CD1c-positive myeloid dendritic cell (primary cell): Measurements from ENCODE around the gene LILRA6.
"Not testable (repeated sequence)": the region's sequence is repeated elsewhere in the genome, so short reads cannot be mapped to it uniquely, and the experiment has no call there.

Source experiments
- DNase-seq: peaks from one replicate; pipeline ENCODE4 v3.0.0-alpha.2; 2016; ENCODE audit errors: extremely low spot score

The LILRA6 gene

GRCh38 chr19:54242646-54243045 is at the start of gene LILRA6:
TSS of gene LILRA6 (minus strand) at chr19:54242790.
- DNase-seq: peak; percentile 51

GRCh38 chr19:54289160-54289559 is 46.6 kb upstream of the LILRA6 start:
- DNase-seq: peak; percentile 64

DNA sequence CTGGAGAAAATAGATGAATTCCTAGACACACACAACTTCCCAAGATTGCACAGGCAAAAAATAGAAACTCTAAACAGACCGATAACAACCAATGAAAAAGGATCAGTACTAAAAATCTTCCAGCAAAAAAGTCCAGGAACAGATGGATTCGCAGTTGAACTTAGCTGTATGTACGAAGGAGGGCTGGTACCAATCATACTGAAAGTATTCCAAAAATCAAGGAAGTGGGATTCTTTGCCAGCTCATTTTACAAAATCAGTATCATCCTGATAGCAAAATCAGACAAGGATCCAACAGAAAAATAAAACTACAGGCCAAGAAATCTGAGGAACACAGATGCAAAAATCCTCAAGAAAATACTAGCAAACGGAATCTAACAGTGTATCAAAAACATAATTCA is 44.9 kb upstream of the LILRA6 start:
- DNase-seq: no peak

DNA sequence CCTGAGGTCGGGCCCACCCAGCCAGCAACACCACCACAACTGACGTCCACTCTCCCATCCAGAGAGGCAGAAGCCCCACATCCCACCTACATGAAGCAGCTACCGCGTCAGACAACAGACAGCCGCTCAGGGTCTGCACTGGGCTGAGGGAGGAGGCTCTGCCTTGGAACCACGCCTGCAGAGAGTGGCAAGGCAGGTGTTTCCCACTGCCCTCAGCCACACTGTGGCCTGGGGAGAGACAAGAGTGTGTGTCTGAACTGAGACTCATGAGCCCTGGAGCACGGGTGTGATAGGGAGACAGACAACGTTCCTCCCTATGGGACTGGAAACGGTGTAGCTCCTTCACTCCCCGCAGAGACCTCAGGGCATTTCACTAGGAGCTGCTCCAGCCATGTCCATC is 43.7 kb upstream of the LILRA6 start:
- not testable (repeated sequence) for DNase-seq

- not testable (repeated sequence) for DNase-seq
Measured at GRCh38 chr19:54285427-54286056, 43.0 kb upstream of the LILRA6 start.

DNA sequence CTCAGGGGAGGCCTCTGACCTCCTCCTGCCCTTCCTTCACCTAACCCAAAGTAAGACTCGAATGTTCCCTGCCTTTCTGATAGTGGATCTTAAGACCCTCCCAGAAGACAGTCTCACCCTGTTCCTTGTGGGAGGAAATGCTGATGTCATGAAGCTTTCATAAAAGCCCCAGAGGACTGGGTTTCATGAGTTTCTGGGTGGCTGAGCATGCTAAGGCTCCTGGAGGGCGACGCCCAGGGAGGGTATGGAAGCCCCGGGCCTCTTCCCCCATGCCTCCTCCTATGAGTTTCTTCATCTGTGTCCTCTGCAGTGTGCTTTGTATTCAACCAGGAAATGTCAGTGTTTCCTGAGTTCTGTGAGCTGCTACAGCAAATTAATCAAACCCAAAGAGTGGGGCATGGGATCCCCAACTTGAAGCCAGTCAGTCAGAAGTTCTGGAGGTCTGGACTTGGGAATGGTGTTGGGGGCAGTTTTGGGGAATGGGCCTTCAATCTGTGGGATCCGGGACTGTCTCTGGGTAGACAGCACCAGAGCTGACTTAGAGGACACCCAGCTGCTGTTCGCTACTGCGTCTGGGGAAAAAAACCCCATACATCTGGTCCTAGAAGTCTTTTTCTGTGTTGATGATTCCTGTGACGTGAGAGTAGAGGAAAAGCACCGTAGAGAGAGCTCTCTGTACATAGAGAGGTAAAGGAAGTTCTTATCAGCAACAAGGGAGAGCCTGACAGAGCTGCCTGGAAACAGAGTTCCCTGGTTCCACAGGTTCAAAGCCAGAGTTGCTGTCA is 40.3 kb upstream of the LILRA6 start:
- peak; percentile 45 for DNase-seq

DNA sequence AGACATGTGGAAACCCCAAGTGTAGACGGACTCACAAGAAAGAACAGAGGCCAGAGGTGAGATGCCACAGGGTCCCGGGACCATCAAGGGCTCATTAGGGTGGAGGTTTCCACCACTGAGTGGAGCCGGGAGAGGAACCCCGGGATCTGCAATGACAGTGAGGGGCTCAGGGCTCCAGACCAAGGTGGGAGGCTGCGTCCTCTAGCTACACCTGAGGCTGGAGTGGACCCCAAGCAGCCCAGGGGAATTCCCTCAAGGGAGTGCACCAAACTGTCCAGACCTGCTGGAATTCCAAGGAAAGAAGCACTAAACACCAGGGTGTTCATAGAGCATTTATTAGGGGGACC is 39.1 kb upstream of the LILRA6 start:
- DNase-seq: not testable (repeated sequence)

DNA sequence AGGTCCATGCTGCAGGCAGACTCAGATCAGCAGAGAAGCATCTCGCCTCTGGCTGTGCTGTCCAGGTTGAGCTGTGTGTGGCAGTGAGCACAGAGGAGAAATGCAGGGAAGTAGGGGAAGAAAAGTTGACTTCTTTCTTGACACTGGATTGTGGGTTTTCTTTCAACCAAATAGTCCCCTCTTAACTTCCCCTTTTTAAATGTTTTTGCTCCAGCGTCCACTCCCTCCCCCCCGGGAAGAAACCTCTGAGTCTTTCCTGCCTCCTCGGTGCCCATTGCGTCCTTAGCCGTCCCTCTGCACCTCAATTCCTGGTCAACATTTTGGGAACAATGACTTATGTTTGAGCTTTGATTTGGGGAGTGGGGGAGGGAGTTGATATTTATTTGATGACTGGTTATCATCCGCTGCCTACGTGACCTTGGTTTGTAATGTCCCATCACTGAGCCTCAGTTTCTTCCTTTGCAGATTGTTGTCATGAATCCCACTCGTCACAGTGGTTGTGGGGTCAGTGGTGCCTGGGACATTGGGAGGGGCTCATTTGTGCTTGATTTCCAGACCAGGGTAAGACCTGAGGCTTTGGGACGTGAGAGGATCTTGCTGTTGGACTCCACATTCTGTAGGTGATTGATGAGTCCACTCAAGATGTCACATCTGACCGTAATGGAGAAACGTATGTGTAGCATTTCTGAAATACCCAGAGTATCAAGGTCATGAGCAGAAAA is 38.6 kb upstream of the LILRA6 start, which contains the start of gene LILRB2:
TSS of gene LILRB2 (minus strand) at position 104 of the 722 bp plus-strand sequence. CDS start 614 bp downstream, outside the sequence.
- peak; percentile 71 for DNase-seq

GRCh38 chr19:54280441-54280840 is 37.9 kb upstream of the LILRA6 start:
- peak; percentile 77 for DNase-seq

- not testable (repeated sequence) for DNase-seq
Measured at GRCh38 chr19:54280025-54280424, 37.4 kb upstream of the LILRA6 start.

- peak; percentile 48 for DNase-seq
Measured at GRCh38 chr19:54279406-54279962, 36.9 kb upstream of the LILRA6 start.

DNA sequence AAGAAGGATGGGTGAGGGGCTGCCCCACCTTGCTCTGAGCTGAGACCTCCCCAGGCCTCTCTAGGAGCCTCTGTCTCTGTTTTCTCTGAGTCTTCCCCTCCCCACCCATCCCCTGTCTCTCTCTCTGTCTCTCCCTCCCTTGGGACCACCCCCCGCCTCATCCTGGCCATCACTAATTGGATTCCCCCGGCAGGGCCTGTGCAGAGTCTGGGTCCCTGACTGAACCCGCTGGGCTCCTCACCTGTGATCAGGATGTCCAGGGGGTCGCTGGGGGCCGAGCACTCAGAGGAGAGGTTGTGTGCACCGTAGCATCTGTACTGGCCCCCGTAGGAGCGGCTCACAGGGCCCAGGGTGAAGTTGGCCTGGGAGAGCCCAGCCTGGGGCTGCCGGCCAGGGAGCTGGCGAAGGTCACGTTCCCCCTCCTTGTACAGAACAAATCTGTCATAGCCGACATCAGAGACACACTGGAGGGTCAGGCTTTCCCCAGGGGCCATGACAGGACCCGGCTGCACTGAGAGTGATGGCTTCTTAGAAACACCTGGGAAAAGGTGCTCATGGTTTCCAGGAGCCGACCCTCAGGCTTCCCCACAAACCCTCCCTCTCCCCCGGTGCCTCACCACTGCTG is 36.1 kb upstream of the LILRA6 start:
- not testable (repeated sequence) for DNase-seq

DNA sequence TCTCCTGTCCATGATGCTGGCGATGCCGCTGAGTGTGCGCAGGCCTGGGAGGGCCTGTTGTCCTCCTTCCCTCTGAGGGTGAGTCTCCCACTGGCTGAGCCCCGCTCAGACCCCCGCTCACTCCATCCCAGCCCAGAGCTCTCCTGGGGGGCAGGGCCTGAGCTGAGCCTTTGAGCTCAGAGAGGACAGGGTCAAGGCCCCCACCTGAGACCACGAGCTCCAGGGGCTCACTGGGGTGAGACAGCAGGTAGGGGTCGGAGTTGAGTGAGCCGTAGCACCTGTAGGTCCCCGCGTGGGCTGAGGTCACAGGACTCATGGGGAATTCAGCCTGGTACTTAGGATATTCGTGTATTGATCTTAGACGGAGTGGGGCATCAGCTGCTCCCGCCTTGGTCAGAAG is 35.5 kb upstream of the LILRA6 start:
- DNase-seq: not testable (repeated sequence)

DNA sequence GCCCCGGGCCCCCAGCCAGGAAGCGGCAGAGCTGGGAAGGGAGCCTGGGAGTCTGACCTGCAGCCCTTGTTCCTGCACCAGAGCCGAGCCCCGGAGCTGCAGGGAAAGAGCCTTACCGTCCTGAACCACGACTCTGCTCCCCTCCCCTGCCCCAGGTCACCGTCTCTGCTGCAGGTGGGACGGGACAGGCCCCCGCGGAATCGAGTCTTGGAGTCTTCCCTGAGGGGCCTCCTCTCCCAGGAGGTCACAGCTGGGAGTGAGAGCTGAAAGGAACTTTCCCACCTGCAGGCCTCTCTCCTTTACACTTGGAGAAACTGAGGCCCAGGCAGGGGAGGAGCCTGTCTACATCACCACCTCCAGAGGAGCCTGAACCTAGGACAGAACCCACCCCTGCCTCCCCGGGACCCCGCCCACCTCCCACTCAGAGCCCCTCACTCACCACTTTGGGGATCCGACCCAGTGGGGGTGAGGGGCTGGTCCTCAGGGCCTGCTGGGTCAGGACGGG is 34.6 kb upstream of the LILRA6 start:
- not testable (repeated sequence) for DNase-seq

- no peak for DNase-seq
Measured at GRCh38 chr19:54275951-54276350, 33.4 kb upstream of the LILRA6 start.

GRCh38 chr19:54274516-54274915 is 31.9 kb upstream of the LILRA6 start:
- not testable (repeated sequence) for DNase-seq

DNA sequence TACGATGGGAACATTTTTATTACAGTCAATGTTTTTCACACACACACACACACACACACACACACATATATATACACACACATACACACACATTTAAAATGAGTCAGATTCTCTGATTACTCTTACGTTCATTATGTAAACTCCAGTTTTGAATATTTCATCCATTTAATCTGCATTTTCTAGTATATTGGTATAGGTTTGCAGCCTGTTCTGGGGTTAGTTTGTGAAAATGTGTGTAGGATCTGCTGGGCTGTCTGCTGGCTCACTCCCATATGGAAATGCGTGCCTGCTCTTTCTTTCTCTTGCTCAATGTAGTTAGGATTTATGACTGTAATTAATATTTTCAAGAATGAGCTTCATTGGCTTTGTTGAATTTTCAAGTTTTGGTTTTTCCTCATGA is 31.2 kb upstream of the LILRA6 start:
- DNase-seq: no peak

GRCh38 chr19:54272181-54272580 is 29.6 kb upstream of the LILRA6 start:
- peak; percentile 71 for DNase-seq

DNA sequence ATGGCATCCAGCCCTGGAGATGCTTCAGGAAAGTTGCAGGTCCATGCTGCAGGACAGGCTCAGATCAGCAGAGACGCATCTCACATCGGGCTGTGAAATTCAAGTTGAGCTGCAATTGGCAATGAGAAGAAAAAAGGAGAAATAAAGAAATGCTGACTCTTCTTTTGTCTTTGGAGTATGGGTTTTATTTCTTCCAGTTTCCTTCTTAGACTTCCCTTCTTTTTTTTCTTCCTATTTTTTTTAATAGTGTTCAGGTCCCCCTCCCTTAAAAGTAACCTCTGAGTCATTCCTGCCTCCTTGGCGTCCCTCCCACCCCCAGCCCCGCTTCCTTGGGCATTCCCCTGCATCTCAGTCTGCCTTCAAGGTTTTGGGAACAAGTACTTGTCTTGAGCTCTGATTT is 29.0 kb upstream of the LILRA6 start:
- DNase-seq: peak; percentile 86

GRCh38 chr19:54271106-54271505 is 28.5 kb upstream of the LILRA6 start:
- peak; percentile 91 for DNase-seq

GRCh38 chr19:54268936-54269335 is 26.3 kb upstream of the LILRA6 start:
- DNase-seq: no peak

DNA sequence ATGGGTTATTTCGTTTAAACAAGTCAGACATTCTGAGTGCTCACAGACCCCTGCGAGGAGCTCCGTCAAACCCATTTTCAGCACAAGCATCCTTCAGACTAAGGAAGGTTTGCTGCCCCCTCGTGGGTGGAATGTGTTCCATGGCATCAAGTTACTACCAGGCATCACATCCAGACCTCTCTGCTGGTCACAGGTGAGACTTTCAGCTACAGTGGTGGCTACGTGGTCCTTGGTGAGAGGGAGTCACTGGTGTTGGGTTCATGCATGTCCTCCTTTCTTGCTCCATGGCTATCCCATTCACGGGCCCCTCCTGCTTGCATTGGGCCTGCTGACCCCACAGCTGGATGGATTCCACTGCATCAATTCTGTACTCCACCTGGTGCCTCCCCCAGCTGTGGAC is 23.5 kb upstream of the LILRA6 start:
- DNase-seq: peak; percentile 77
